HCEC 1CT (cell line): ENCODE data around the gene ZMYM5.
"Not testable (repeated sequence)": the region's sequence is repeated elsewhere in the genome, so short reads cannot be mapped to it uniquely, and the experiment has no call there.

Experiments used
- DNase-seq: peaks from one replicate; pipeline ENCODE4 v3.0.0-alpha.2; 2017

ZMYM5 gene

DNA sequence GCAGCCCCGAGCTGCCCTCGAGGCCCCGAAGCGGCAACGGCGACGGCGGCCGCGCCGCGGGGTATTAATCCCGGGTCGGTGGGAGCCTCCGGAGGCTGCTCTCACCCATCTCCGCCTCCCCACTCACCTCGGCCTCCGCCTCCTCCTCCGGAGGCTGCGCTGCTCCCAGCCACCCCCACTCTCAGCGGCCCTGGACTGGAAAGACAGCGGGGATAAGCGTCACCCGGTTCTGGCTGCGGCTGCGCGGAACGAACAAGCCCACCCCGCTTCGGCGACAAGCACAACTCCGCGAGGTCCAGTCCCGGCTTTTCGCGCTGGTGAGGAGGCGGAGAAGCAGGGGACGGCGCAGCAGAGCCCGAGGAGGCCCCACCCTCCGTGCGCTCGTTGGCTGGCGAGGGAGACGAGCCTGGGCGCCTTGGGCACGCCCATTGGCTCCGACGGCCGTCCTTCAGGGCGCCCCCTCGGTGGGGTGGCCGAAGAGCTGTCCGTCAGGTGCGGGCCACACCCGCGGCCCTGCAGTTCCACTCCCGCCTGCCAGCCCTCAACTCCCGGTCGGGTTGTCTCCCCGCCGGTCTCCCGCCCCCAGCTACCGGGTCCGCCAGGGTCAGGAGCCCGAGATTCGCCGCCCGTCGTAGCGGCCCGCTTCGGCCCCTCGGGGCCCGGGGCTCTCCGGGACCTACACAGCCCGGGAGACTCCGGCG, at the start of gene ZMYM5:
Gene ZMYM5 (minus strand): TSS at position 327 of the 701 bp plus-strand sequence. CDS start 11,469 bp downstream, outside the sequence.
- DNase-seq = peak; percentile 99

DNA sequence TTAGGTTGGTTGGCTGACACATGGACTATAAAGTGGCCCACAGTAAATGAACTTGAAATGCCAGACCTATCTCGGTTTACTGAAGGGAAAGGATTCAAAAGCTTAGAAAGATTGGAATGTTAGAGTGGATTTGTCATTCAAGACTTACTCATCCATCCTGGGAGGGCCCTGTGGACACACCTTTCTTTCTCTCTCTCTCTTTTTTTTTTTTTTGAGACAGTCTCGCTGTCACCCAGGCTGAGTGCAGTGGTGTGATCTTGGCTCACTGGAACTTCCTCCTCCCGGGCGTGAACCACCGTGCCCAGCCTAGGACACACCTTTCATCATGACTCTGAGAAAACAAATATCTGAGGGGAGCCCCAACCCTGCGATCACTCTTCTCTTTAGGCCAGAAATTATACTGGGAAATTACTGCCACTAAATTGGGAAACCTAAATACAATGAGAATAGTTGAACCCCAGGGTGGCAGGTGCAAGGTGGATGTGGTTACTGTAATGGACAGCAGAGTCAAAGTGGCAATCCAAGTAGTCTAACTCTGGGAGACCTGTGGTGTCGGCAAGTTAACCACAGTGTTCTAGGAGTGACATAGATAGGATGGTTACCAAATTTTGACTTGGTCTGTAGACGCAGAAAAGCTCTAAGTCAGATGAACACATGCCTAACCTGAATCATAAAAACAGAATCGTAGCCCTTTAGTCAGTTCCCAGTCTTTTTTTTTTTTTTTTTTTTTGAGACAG, 47.1 kb upstream of the ZMYM5 start:
- DNase-seq = peak; percentile 49

- no peak for DNase-seq
Measured at GRCh38 chr13:19908350-19908986, 45.0 kb upstream of the ZMYM5 start.

DNA sequence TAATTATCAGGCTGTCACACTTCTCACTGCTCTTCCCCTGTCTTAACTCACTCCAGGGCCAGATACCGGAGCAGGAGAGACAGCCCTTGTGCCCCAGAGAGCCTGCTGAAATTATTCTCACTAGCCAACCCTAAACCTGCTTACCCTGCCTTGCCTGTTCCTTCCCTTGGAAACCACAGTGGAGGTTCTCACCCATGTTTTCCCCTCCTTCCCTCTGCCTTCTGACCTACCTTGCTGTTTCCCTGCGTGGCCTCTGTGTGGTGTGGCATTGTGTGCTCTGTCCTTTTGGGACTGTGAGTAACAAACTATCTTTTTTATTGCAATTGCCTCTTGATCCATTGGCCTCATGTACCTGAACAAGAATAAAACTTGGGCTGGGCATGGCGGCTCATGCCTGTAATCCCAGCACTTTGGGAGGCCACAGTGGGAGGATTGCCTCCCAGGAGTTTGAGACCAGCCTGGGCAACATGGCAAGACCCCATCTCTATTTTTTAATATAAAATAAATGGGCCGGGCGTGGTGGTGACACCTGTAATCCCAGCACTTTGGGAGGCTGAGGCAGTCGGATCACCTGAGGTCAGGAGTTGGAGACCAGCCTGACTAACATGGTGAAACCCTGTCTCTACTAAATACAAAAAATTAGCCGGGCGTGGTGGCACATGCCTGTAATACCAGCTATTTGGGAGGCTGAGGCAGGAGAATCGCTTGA, 42.2 kb upstream of the ZMYM5 start:
- DNase-seq = not testable (repeated sequence)

- no peak for DNase-seq
Measured at GRCh38 chr13:19890030-19890429, 26.6 kb upstream of the ZMYM5 start.

GRCh38 chr13:19888799-19889198, 25.4 kb upstream of the ZMYM5 start:
- DNase-seq = peak; percentile 46

DNA sequence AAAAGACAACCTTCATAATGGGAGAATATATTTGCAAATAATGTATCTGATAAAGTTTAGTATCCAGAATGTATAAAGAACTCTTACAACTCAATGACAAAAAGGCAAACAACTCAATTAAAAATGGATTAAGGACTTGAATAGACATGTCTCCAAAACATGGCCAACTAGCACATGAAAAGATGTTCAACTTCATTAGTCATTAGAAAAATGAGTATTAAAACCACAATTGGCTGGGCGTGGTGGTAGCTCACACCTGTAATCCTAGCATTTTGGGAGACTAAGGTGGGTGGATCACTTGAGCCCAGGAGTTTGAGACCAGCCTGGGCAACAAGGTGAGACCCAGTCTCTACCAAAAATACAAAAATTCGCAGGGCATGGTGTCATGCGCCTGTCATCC, 18.8 kb upstream of the ZMYM5 start:
- DNase-seq = no peak

GRCh38 chr13:19881641-19882040, 18.2 kb upstream of the ZMYM5 start:
- no peak for DNase-seq

- DNase-seq = peak; percentile 39
Measured at GRCh38 chr13:19864746-19865309, 1.4 kb upstream of the ZMYM5 start.

GRCh38 chr13:19864024-19864745, 736 bp upstream of the ZMYM5 start:
- DNase-seq = peak; percentile 32

GRCh38 chr13:19862481-19863313, 752 bp downstream of the ZMYM5 start:
- peak; percentile 25 for DNase-seq

GRCh38 chr13:19861762-19862161, 1.7 kb downstream of the ZMYM5 start:
- DNase-seq = no peak

GRCh38 chr13:19860884-19861655, 2.4 kb downstream of the ZMYM5 start:
- DNase-seq = peak; percentile 53

GRCh38 chr13:19857637-19858036, 5.8 kb downstream of the ZMYM5 start:
- DNase-seq = not testable (repeated sequence)

- no peak for DNase-seq
Measured at GRCh38 chr13:19852766-19853165, 10.7 kb downstream of the ZMYM5 start.

- peak; percentile 99 for DNase-seq
Measured at GRCh38 chr13:19845758-19846157, 17.7 kb downstream of the ZMYM5 start.

- no peak for DNase-seq
Measured at GRCh38 chr13:19838865-19839275, 24.6 kb downstream of the ZMYM5 start.

- DNase-seq = peak; percentile 52
Measured at GRCh38 chr13:19836472-19836871, 27.0 kb downstream of the ZMYM5 start.

GRCh38 chr13:19834704-19835103, 28.7 kb downstream of the ZMYM5 start:
- DNase-seq = no peak

GRCh38 chr13:19822673-19823072, 40.8 kb downstream of the ZMYM5 start:
- no peak for DNase-seq
